H1 (cell line): ENCODE measurements around the gene CACNG4.

Source experiments
- CHD1 ChIP-seq: IDR thresholded peaks from 2 replicates; pipeline ENCODE4 v1.6.1; 2012; ENCODE audit warnings: low read depth, low read length, improper control_type of control experiment
- CTCF ChIP-seq, 3 experiments: IDR thresholded peaks; 1 replicate in 2 of 3; 2 replicates in 1 of 3; pipeline versions ENCODE4 v1.5.1 to v1.6.1; 2011; ENCODE audit warnings: low read length in 3 of 3, mild to moderate bottlenecking in 3 of 3, inconsistent platforms in 2 of 3, low read depth in 1 of 3, moderate library complexity in 1 of 3; ENCODE audit not compliant: insufficient read depth in 1 of 3; ENCODE audit errors: control extremely low read depth in 1 of 3
- RAD21 ChIP-seq, 2 experiments: IDR thresholded peaks in 1 of 2; conservative IDR thresholded peaks in 1 of 2; 2 replicates each; pipeline ENCODE4 v1.6.1; 2011; ENCODE audit warnings: low read depth in 2 of 2, low read length in 2 of 2, improper control_type of control experiment in 1 of 2, inconsistent platforms in 1 of 2, mild to moderate bottlenecking in 1 of 2, moderate library complexity in 1 of 2

- TF ChIP-seq RAD21 (IDR thresholded peaks at IDR 0.05 in 1 of 2, conservative IDR thresholded peaks at IDR 0.05 in 1 of 2; ENCODE audit: low read depth in 2 of 2, low read length in 2 of 2) (no peak), CTCF (IDR thresholded peaks at IDR 0.05; ENCODE audit: control extremely low read depth in 1 of 3, insufficient read depth in 1 of 3, low read depth in 1 of 3, low read length in 3 of 3) (no peak), CHD1 (no peak)
Observed at GRCh38 chr17:66986659-66987058, 22.2 kb downstream of the CACNG4 start.
